ENCODE measurements around the gene ADARB2. TPM values are rescaled to one million over a fixed set of nuclear protein-coding genes. Genes with fewer than 3 reads are reported as not detected.

ADARB2 gene
- total RNA-seq, 1 donor from 2014 or later: 0.06 TPM

GRCh38 chr10:1128115-1128514 is 609.2 kb downstream of the ADARB2 start:
- DNase-seq (ENCODE audit: low spot score): no peak

GRCh38 chr10:1127629-1128028 is 609.7 kb downstream of the ADARB2 start:
- DNase-seq (ENCODE audit: low spot score): no peak

Measured in mesenteric fat pad (tissue), 1 donor.